ENCODE results near the gene ACSM2B. TPM values are rescaled to one million over a fixed set of nuclear protein-coding genes. Genes with fewer than 3 reads are reported as not detected.
"Not testable (repeated sequence)": the region's sequence is repeated elsewhere in the genome, so short reads cannot be mapped to it uniquely, and the experiment has no call there.

ACSM2B gene
- total and polyA plus RNA-seq, 5 donors from 2014 or later = not detected

GRCh38 chr16:20587645-20588074 is 11.5 kb upstream of the ACSM2B start:
- H3K4me1 ChIP-seq (ENCODE audit: control insufficient read depth, insufficient read depth, low read length, poor library complexity, severe bottlenecking); H3K9me3 ChIP-seq (ENCODE audit: control insufficient read depth in 2 of 2, low read length in 2 of 2); H3K4me1 Mint-ChIP-seq; H3K36me3 Mint-ChIP-seq; H3K27ac ChIP-seq (ENCODE audit: insufficient read depth, low read length, poor library complexity, severe bottlenecking); H3K27me3 Mint-ChIP-seq; H3K4me3 ChIP-seq (ENCODE audit: low read depth, low read length); ATAC-seq (ENCODE audit: low read depth in 2 of 2); H3K36me3 ChIP-seq (ENCODE audit: control insufficient read depth, insufficient read depth, low read length); H3K27ac Mint-ChIP-seq; H3K4me3 Mint-ChIP-seq; H3K9me3 Mint-ChIP-seq; H3K27me3 ChIP-seq (ENCODE audit: control insufficient read depth, insufficient read depth, low read length); DNase-seq: not testable (repeated sequence)

DNA sequence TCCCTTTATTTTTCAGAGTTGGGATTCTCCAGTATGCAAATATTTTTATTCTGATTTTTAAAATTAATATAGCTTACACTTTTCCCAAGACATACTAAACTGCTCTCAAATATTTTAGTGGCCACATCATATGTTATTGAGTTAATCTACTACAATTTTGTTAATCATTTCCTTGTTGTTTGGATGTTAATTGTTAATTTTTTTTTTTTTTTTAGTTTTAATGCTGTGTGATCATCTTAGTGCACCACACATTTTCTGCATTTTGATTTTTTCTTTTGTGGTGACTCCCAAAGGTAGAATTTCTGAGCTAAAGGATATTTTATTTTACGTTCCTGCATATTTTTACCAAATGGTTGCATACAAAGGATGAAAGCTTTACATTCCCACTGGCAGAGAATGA is 10.5 kb upstream of the ACSM2B start:
- not testable (repeated sequence) for H3K4me1 ChIP-seq (ENCODE audit: control insufficient read depth, insufficient read depth, low read length, poor library complexity, severe bottlenecking); H3K36me3 Mint-ChIP-seq; H3K27me3 Mint-ChIP-seq; H3K27ac ChIP-seq (ENCODE audit: insufficient read depth, low read length, poor library complexity, severe bottlenecking); DNase-seq; H3K36me3 ChIP-seq (ENCODE audit: control insufficient read depth, insufficient read depth, low read length); H3K9me3 ChIP-seq (ENCODE audit: control insufficient read depth in 2 of 2, low read length in 2 of 2); H3K9me3 Mint-ChIP-seq; H3K4me3 ChIP-seq (ENCODE audit: low read depth, low read length); H3K27ac Mint-ChIP-seq; ATAC-seq (ENCODE audit: low read depth in 2 of 2); H3K4me1 Mint-ChIP-seq; H3K27me3 ChIP-seq (ENCODE audit: control insufficient read depth, insufficient read depth, low read length); H3K4me3 Mint-ChIP-seq

DNA sequence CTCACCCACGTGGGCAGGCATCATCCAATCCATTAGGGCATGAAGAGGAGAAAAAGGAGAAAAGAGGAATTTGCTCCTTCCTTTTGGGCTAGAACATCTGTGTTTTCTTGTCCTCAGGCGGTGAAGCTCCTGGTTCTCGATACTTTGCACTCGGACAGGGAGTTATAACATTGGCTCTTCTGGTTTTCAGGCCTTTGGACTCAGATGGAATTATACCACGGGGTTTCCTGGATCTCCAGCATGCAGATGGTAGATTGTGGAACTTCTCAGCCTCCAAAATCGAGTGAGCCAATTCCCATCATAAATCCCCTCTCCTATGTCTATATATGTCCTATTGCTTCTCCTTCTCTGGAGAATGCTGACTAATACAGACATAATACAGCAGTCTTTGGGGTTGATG is 9.9 kb upstream of the ACSM2B start:
- not testable (repeated sequence) for H3K27me3 Mint-ChIP-seq; DNase-seq; H3K9me3 Mint-ChIP-seq; H3K4me1 ChIP-seq (ENCODE audit: control insufficient read depth, insufficient read depth, low read length, poor library complexity, severe bottlenecking); H3K4me3 ChIP-seq (ENCODE audit: low read depth, low read length); H3K36me3 ChIP-seq (ENCODE audit: control insufficient read depth, insufficient read depth, low read length); ATAC-seq (ENCODE audit: low read depth in 2 of 2); H3K4me1 Mint-ChIP-seq; H3K27ac ChIP-seq (ENCODE audit: insufficient read depth, low read length, poor library complexity, severe bottlenecking); H3K9me3 ChIP-seq (ENCODE audit: control insufficient read depth in 2 of 2, low read length in 2 of 2); H3K27me3 ChIP-seq (ENCODE audit: control insufficient read depth, insufficient read depth, low read length); H3K27ac Mint-ChIP-seq; H3K4me3 Mint-ChIP-seq; H3K36me3 Mint-ChIP-seq

DNA sequence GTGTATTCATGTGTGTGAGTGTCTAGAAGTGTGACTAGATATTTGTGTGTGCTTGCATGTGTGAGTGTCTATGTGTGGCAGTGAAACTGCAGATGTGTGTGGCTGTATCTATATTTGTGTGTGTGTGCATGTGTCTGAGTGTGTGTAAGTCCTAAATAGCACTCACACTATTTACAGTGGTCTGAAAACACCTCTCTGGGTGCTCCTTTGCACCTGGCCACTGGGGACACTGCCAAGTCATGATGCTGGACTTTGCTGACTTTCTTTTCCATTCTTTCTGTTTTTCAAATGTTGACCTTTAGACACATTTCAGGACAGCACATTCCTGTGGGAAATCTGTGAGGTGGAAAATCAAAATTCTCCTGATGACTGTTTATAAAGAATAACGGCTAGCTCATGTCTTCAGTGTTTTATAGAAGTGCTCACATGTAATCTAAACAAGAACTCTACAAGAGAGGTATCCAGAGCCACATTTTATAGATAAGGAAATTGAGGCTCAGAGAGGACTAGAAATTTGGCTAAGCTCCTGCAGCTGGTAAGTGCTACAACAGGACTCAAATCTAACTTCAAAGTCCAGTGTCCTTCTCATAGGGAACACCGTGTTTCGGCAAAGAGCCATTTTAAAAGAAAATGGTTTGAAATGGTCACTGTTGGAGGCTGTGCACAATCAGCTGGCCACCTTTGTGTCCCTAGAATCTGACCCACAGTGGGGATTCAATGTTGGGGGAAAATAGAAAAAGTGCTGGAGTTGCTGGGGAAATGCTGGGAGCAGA is 4.5 kb upstream of the ACSM2B start:
- H3K4me3 Mint-ChIP-seq; H3K36me3 ChIP-seq (ENCODE audit: control insufficient read depth, insufficient read depth, low read length); ATAC-seq (ENCODE audit: low read depth in 2 of 2); H3K9me3 ChIP-seq (ENCODE audit: control insufficient read depth in 2 of 2, low read length in 2 of 2); H3K9me3 Mint-ChIP-seq; H3K36me3 Mint-ChIP-seq; H3K4me1 Mint-ChIP-seq; H3K27me3 Mint-ChIP-seq; H3K27ac Mint-ChIP-seq; H3K27me3 ChIP-seq (ENCODE audit: control insufficient read depth, insufficient read depth, low read length); DNase-seq; H3K4me1 ChIP-seq (ENCODE audit: control insufficient read depth, insufficient read depth, low read length, poor library complexity, severe bottlenecking); H3K27ac ChIP-seq (ENCODE audit: insufficient read depth, low read length, poor library complexity, severe bottlenecking); H3K4me3 ChIP-seq (ENCODE audit: low read depth, low read length): not testable (repeated sequence)

- not testable (repeated sequence) for H3K4me1 Mint-ChIP-seq; H3K9me3 Mint-ChIP-seq; H3K27me3 Mint-ChIP-seq; DNase-seq; H3K4me1 ChIP-seq (ENCODE audit: control insufficient read depth, insufficient read depth, low read length, poor library complexity, severe bottlenecking); H3K4me3 Mint-ChIP-seq; H3K27ac Mint-ChIP-seq; H3K4me3 ChIP-seq (ENCODE audit: low read depth, low read length); H3K36me3 ChIP-seq (ENCODE audit: control insufficient read depth, insufficient read depth, low read length); H3K36me3 Mint-ChIP-seq; ATAC-seq (ENCODE audit: low read depth in 2 of 2); H3K27me3 ChIP-seq (ENCODE audit: control insufficient read depth, insufficient read depth, low read length); H3K27ac ChIP-seq (ENCODE audit: insufficient read depth, low read length, poor library complexity, severe bottlenecking); H3K9me3 ChIP-seq (ENCODE audit: control insufficient read depth in 2 of 2, low read length in 2 of 2)
Measured at GRCh38 chr16:20578091-20578490, 1.9 kb upstream of the ACSM2B start.

DNA sequence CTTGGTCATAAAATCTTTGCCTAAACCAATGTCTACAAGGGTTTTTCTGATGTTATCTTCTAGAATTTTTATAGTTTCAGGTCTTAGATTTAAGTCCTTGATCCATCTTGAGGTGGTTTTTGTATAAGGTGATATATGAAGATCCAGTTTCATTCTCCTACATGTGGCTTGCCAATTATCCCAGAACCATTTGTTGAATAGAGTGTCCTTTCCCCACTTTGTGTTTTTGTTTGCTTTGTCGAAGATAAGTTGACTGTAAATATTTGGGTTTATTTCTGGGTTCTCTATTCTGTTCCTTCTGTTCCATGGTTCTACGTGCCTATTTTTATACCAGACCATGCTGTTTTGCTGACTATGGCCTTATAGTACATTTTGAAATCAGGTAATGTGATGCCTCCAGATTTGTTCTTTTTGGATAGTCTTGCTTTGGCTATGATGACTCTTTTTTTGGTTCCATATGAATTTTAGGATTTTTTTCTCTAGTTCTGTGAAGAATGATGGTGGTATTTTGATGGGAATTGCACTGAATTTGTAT is 7.0 kb downstream of the ACSM2B start:
- H3K9me3 ChIP-seq (ENCODE audit: control insufficient read depth in 2 of 2, low read length in 2 of 2); H3K36me3 ChIP-seq (ENCODE audit: control insufficient read depth, insufficient read depth, low read length); H3K4me1 ChIP-seq (ENCODE audit: control insufficient read depth, insufficient read depth, low read length, poor library complexity, severe bottlenecking); H3K4me3 ChIP-seq (ENCODE audit: low read depth, low read length); H3K27ac ChIP-seq (ENCODE audit: insufficient read depth, low read length, poor library complexity, severe bottlenecking); H3K27me3 ChIP-seq (ENCODE audit: control insufficient read depth, insufficient read depth, low read length); H3K36me3 Mint-ChIP-seq; H3K4me1 Mint-ChIP-seq; H3K27ac Mint-ChIP-seq; H3K9me3 Mint-ChIP-seq; DNase-seq; H3K27me3 Mint-ChIP-seq; H3K4me3 Mint-ChIP-seq; ATAC-seq (ENCODE audit: low read depth in 2 of 2): not testable (repeated sequence)

DNA sequence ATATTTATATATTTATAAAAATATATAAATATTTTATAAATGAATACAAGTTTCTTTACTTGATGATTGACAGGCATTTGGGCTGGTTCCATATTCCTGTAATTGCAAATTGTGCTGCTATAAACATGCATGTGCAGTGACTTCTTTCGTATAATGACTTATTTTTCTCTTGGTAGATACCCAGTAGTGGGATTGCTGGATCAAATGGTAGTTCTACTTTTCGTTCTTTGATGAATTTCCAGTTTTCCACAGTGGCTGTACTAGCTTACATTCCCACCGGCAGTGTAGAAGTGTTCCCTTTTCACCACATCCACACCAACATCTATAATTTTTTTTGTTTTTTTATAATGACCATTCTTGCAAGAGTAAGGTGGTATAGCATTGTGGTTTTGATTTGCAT is 7.8 kb downstream of the ACSM2B start:
- Mint-ChIP-seq H3K9me3 (peaks cover 0 to 4% (median 0%) of the 10 kb centered on the region in 7 donors), H3K27me3 (no peaks in the 10 kb centered on the region), H3K4me1 (no peaks in the 10 kb centered on the region), H3K36me3 (no peaks in the 10 kb centered on the region), H3K4me3 (no peak overlapping the region), H3K27ac (no peak overlapping the region)
- H3K27ac ChIP-seq (ENCODE audit: insufficient read depth, low read length, poor library complexity, severe bottlenecking) = no peak overlapping the region
- H3K4me1 ChIP-seq (ENCODE audit: control insufficient read depth, insufficient read depth, low read length, poor library complexity, severe bottlenecking) = no peaks in the 10 kb centered on the region
- DNase-seq (no peak), ATAC-seq (ENCODE audit: low read depth in 2 of 2) (no peak)
- H3K27me3 ChIP-seq (ENCODE audit: control insufficient read depth, insufficient read depth, low read length) = no peaks in the 10 kb centered on the region
- H3K9me3 ChIP-seq (ENCODE audit: control insufficient read depth in 2 of 2, low read length in 2 of 2) = no peaks in the 10 kb centered on the region
- no peak overlapping the region for H3K4me3 ChIP-seq (ENCODE audit: low read depth, low read length)
- H3K36me3 ChIP-seq (ENCODE audit: control insufficient read depth, insufficient read depth, low read length) = no peaks in the 10 kb centered on the region

DNA sequence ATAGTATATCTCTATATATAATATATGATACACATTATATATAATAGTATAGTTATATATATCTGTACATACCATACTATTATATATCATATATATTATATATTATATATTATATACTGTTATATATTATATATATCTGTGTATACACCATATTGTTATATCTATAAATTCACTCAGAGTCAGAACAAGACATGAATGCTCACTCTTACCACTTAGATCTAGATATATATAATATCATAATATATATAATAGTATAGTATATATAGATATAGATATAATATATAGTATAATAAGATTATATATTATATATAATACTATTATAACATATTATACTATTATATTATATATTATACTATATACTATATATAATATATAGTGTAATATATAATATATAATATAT is 9.3 kb downstream of the ACSM2B start:
- ATAC-seq (ENCODE audit: low read depth in 2 of 2) = no peak
- Mint-ChIP-seq H3K27ac (no peak overlapping the region), H3K4me1 (no peaks in the 10 kb centered on the region), H3K27me3 (no peaks in the 10 kb centered on the region), H3K36me3 (no peaks in the 10 kb centered on the region), H3K4me3 (no peak overlapping the region), H3K9me3 (peaks cover 0 to 10% (median 5%) of the 10 kb centered on the region in 7 donors)
- no peak overlapping the region for H3K27ac ChIP-seq (ENCODE audit: insufficient read depth, low read length, poor library complexity, severe bottlenecking)
- no peaks in the 10 kb centered on the region for H3K4me1 ChIP-seq (ENCODE audit: control insufficient read depth, insufficient read depth, low read length, poor library complexity, severe bottlenecking)
- no peak for DNase-seq
- H3K4me3 ChIP-seq (ENCODE audit: low read depth, low read length) = no peak overlapping the region
- H3K36me3 ChIP-seq (ENCODE audit: control insufficient read depth, insufficient read depth, low read length) = no peaks in the 10 kb centered on the region
- H3K9me3 ChIP-seq (ENCODE audit: control insufficient read depth in 2 of 2, low read length in 2 of 2) = peaks cover 0 to 3% of the 10 kb centered on the region in 2 experiments
- H3K27me3 ChIP-seq (ENCODE audit: control insufficient read depth, insufficient read depth, low read length) = no peaks in the 10 kb centered on the region
